ENCODE results near the gene TLCD4.

DNA sequence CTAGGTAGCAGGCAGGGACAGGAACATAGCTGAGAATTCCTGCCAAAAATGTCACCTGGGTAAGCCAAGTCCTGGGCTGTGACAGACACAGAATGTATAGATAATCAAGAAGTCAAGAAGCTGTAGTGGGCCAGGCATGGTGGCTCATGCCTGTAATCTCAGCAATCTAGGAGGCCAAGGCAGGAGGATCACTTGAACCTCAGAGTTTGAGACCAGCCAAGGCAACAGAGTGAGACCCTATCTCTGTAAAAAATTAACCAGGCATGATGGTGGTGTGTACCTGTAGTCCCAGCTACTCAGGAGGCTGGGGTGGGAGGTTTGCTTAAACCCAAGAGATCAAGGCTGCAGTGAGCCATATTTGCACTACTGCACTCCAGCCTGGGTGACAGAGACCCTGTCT lies 41.1 kb upstream of the TLCD4 start:
- TF ChIP-seq, protein P1, sequence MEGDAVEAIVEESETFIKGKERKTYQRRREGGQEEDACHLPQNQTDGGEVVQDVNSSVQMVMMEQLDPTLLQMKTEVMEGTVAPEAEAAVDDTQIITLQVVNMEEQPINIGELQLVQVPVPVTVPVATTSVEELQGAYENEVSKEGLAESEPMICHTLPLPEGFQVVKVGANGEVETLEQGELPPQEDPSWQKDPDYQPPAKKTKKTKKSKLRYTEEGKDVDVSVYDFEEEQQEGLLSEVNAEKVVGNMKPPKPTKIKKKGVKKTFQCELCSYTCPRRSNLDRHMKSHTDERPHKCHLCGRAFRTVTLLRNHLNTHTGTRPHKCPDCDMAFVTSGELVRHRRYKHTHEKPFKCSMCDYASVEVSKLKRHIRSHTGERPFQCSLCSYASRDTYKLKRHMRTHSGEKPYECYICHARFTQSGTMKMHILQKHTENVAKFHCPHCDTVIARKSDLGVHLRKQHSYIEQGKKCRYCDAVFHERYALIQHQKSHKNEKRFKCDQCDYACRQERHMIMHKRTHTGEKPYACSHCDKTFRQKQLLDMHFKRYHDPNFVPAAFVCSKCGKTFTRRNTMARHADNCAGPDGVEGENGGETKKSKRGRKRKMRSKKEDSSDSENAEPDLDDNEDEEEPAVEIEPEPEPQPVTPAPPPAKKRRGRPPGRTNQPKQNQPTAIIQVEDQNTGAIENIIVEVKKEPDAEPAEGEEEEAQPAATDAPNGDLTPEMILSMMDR (IDR thresholded peaks at IDR 0.05): no peak
- TF ChIP-seq, protein P2, sequence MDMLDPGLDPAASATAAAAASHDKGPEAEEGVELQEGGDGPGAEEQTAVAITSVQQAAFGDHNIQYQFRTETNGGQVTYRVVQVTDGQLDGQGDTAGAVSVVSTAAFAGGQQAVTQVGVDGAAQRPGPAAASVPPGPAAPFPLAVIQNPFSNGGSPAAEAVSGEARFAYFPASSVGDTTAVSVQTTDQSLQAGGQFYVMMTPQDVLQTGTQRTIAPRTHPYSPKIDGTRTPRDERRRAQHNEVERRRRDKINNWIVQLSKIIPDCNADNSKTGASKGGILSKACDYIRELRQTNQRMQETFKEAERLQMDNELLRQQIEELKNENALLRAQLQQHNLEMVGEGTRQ (CRISPR knock-in tag; IDR thresholded peaks at IDR 0.05): no peak
- TF ChIP-seq, protein P3, sequence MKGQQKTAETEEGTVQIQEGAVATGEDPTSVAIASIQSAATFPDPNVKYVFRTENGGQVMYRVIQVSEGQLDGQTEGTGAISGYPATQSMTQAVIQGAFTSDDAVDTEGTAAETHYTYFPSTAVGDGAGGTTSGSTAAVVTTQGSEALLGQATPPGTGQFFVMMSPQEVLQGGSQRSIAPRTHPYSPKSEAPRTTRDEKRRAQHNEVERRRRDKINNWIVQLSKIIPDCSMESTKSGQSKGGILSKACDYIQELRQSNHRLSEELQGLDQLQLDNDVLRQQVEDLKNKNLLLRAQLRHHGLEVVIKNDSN (CRISPR knock-in tag; IDR thresholded peaks at IDR 0.05): no peak
- TF ChIP-seq ELF4 (CRISPR knock-in tag; IDR thresholded peaks at IDR 0.05; ENCODE audit: low read depth) (no peak), TCF7 (CRISPR knock-in tag; IDR thresholded peaks at IDR 0.05; ENCODE audit: low read depth) (no peak)
